K562 (cell line): ENCODE results near the gene PHPT1. TPM values are rescaled to one million over a fixed set of nuclear protein-coding genes. Genes with fewer than 3 reads are reported as not detected.
A peak's percentile ranks its signal among the peaks of the same experiment; 100 is the strongest.

Experiments
- ATF7 ChIP-seq: fragments of 450-650 bp; IDR thresholded peaks from 2 replicates; pipeline ENCODE4 v1.7.1; 2014; ENCODE audit warnings: mild to moderate bottlenecking, moderate library complexity
- BDP1 ChIP-seq: IDR thresholded peaks from 3 replicates; pipeline ENCODE4 v1.6.1; 2011; ENCODE audit not compliant: insufficient read length, insufficient read depth
- BMI1 ChIP-seq: fragments of 150-350 bp; IDR thresholded peaks from 2 replicates; pipeline ENCODE4 v1.6.1; 2014; ENCODE audit warnings: low read length
- CSDE1 ChIP-seq, 2 experiments: fragments of 450-650 bp; IDR thresholded peaks; 2 replicates each; pipeline ENCODE4 v1.6.1; 2016; ENCODE audit warnings: mild to moderate bottlenecking in 1 of 2
- EP300 ChIP-seq: IDR thresholded peaks from 2 replicates; pipeline ENCODE4 v1.6.1; 2012; ENCODE audit warnings: low read length, improper control_type of control experiment
- FOXA3 ChIP-seq, 2 experiments: fragments of 450-650 bp in 1 of 2; sonication (generic) in 1 of 2; formaldehyde crosslinking; IDR thresholded peaks in 1 of 2; conservative IDR thresholded peaks in 1 of 2; 2 replicates each; pipeline versions ENCODE4 v1.4.0 to v1.8.0; 2020 to 2022; ENCODE audit warnings: mild to moderate bottlenecking in 2 of 2, missing genetic modification reagents in 1 of 2
- HMG20B ChIP-seq: fragments of 250-450 bp; sonication (Bioruptor Pico); IDR thresholded peaks from 2 replicates; pipeline ENCODE4 v1.5.0; 2021; ENCODE audit warnings: mild to moderate bottlenecking
- ID3 ChIP-seq, 2 experiments: fragments of 250-450 bp in 1 of 2; fragments of 450-650 bp in 1 of 2; sonication (Bioruptor Pico) in 1 of 2; IDR thresholded peaks; 2 replicates each; pipeline versions ENCODE4 v1.6.1 to v1.8.0; 2016 to 2021; ENCODE audit warnings: mild to moderate bottlenecking in 2 of 2, moderate library complexity in 2 of 2, missing compliant biosample characterization in 1 of 2, missing genetic modification characterization in 1 of 2
- MLLT1 ChIP-seq, 2 experiments: fragments of 450-650 bp; IDR thresholded peaks; 2 replicates each; pipeline ENCODE4 v1.6.1; 2016
- MYC ChIP-seq, 2 experiments: fragments of 250-450 bp in 1 of 2; sonication (Bioruptor Pico) in 1 of 2; IDR thresholded peaks; 2 replicates each; pipeline versions ENCODE4 v1.5.1 to v1.6.1; 2012 to 2021; ENCODE audit warnings: low read depth in 2 of 2, borderline replicate concordance in 1 of 2, improper control_type of control experiment in 1 of 2, low read length in 1 of 2, mild to moderate bottlenecking in 1 of 2, moderate library complexity in 1 of 2
- NFXL1 ChIP-seq: fragments of 450-650 bp; formaldehyde crosslinking; IDR thresholded peaks from 2 replicates; pipeline ENCODE4 v1.4.0; 2021; ENCODE audit warnings: mild to moderate bottlenecking
- NR2C2 ChIP-seq, 2 experiments: fragments of 200-800 bp in 1 of 2; sonication (Bioruptor generic) in 1 of 2; sonication (generic) in 1 of 2; formaldehyde crosslinking in 1 of 2; IDR thresholded peaks; 2 replicates each; pipeline versions ENCODE4 v1.6.1 to v1.8.0; 2016 to 2022; ENCODE audit warnings: mild to moderate bottlenecking in 1 of 2, missing compliant biosample characterization in 1 of 2, missing genetic modification characterization in 1 of 2, missing genetic modification reagents in 1 of 2
- POLR2B ChIP-seq: fragments of 450-650 bp; IDR thresholded peaks from 2 replicates; pipeline ENCODE4 v1.6.1; 2018; ENCODE audit warnings: low read depth; ENCODE audit not compliant: partially characterized antibody
- PRMT5 ChIP-seq: sonication (generic); formaldehyde crosslinking; IDR thresholded peaks from 2 replicates; pipeline ENCODE4 v1.5.0; 2020; ENCODE audit warnings: missing genetic modification reagents
- SAFB2 ChIP-seq: fragments of 200-400 bp; formaldehyde crosslinking; IDR thresholded peaks from 2 replicates; pipeline ENCODE4 v1.6.1; 2018; ENCODE audit warnings: borderline replicate concordance, low read length, low read depth, moderate library complexity; ENCODE audit not compliant: severe bottlenecking
- SRSF3 ChIP-seq: fragments of 200-400 bp; formaldehyde crosslinking; IDR thresholded peaks from 2 replicates; pipeline ENCODE4 v1.6.1; 2016; ENCODE audit warnings: mild to moderate bottlenecking, low read length, moderate library complexity; ENCODE audit not compliant: insufficient read depth
- TAF15 ChIP-seq: fragments of 200-400 bp; formaldehyde crosslinking; IDR thresholded peaks from 2 replicates; pipeline ENCODE4 v1.6.1; 2017; ENCODE audit warnings: mild to moderate bottlenecking, low read depth, low read length, moderate library complexity
- TAL1 ChIP-seq: fragments of 450-650 bp; IDR thresholded peaks from 2 replicates; pipeline ENCODE4 v1.6.1; 2016; ENCODE audit warnings: mild to moderate bottlenecking
- TCF15 ChIP-seq: fragments of 250-450 bp; sonication (Bioruptor Pico); IDR thresholded peaks from 2 replicates; pipeline ENCODE4 v1.8.0; 2022; ENCODE audit warnings: moderate library complexity, mild to moderate bottlenecking, inconsistent platforms
- TOE1 ChIP-seq, 2 experiments: fragments of 450-650 bp in 1 of 2; sonication (generic) in 1 of 2; formaldehyde crosslinking in 1 of 2; IDR thresholded peaks; 2 replicates each; pipeline versions ENCODE4 v1.7.1 to v1.8.0; 2016 to 2022; ENCODE audit warnings: borderline replicate concordance in 2 of 2, mild to moderate bottlenecking in 2 of 2, antibody characterized with exemption in 1 of 2, inconsistent platforms in 1 of 2, low read depth in 1 of 2, missing genetic modification reagents in 1 of 2, moderate library complexity in 1 of 2
- ZEB2 ChIP-seq: fragments of 450-650 bp; IDR thresholded peaks from 2 replicates; pipeline ENCODE4 v1.6.1; 2016
- ZNF316 ChIP-seq: fragments of 450-650 bp; IDR thresholded peaks from 2 replicates; pipeline ENCODE4 v1.6.1; 2016
- ZNF395 ChIP-seq: fragments of 200-800 bp; sonication (Bioruptor generic); IDR thresholded peaks from 2 replicates; pipeline ENCODE4 v1.6.1; 2017; ENCODE audit warnings: missing genetic modification characterization, missing compliant biosample characterization
- polyA plus RNA-seq, 8 experiments: library from polyadenylated mRNA; depleted of rRNA in 4 of 8; stranded (reverse) in 5 of 8; unstranded in 3 of 8; fragments of >200 nt; fragmentation: Nextera tagmentation in 2 of 8; fragmentation: Illumina TruSeq in 1 of 8; extraction: Ambion mirVana in 2 of 8; extraction: Trizol in 1 of 8; gene quantifications; 2 replicates each; pipeline versions ENCODE4 v1.2.1 to v1.2.3, GENCODE V29; 2011 to 2014; ENCODE audit warnings: inconsistent platforms in 1 of 8, missing spikeins in 1 of 8
- total RNA-seq, 7 experiments: library from RNA; depleted of rRNA in 6 of 7; stranded (reverse); fragments of >200 nt in 6 of 7; fragmentation: Illumina TruSeq in 2 of 7; extraction: Trizol in 2 of 7; gene quantifications; 2 replicates each; pipeline versions ENCODE4 v1.2.1 to v1.2.3, GENCODE V29; 2011 to 2021; ENCODE audit warnings: low replicate concordance in 1 of 7

Gene PHPT1
- total and polyA plus RNA-seq, 9 of the 15 experiments (the other 6 are each of a cell fraction or from before 2014, with no cell fraction given) = 20.9 to 166 (median 129) TPM

- TF ChIP-seq ID3 (CRISPR knock-in tag; IDR thresholded peaks at IDR 0.05) = no peak
- no peak for TF ChIP-seq ID3 (tag; IDR thresholded peaks at IDR 0.05)
- TF ChIP-seq TAF15 = no peak
- no peak for TF ChIP-seq NFXL1 (CRISPR knock-in tag)
- TF ChIP-seq MYC (IDR thresholded peaks at IDR 0.05; ENCODE audit: low read depth, low read length) = peak; percentile 81
- no peak for TF ChIP-seq MYC (CRISPR knock-in tag; IDR thresholded peaks at IDR 0.05; ENCODE audit: borderline replicate concordance, low read depth)
- TF ChIP-seq POLR2B = peak; percentile 10
- no peak for TF ChIP-seq ZEB2
- no peak for TF ChIP-seq TAL1
- peak in 1 of 2 experiments; percentile 47; a peak in 1 of 4 replicates for TF ChIP-seq FOXA3 (CRISPR knock-in tag; conservative IDR thresholded peaks at IDR 0.05 in 1 of 2, IDR thresholded peaks at IDR 0.05 in 1 of 2)
- TF ChIP-seq MLLT1 (IDR thresholded peaks at IDR 0.05) = peak in 1 of 2 experiments; percentile 98; a peak in 2 of 4 replicates
- TF ChIP-seq SRSF3 = no peak
- TF ChIP-seq BDP1 = no peak
- TF ChIP-seq TCF15 = no peak
- TF ChIP-seq EP300 = no peak
- TF ChIP-seq HMG20B (CRISPR knock-in tag) = no peak
- TF ChIP-seq ZNF316 = no peak
- TF ChIP-seq ATF7 = peak; percentile 67; the same call in 1 of the 2 replicates
- no peak for TF ChIP-seq NR2C2 (CRISPR knock-in tag; IDR thresholded peaks at IDR 0.05)
- TF ChIP-seq NR2C2 (tag; IDR thresholded peaks at IDR 0.05) = no peak
- TF ChIP-seq ZNF395 = no peak
- no peak for TF ChIP-seq TOE1 (IDR thresholded peaks at IDR 0.05; ENCODE audit: borderline replicate concordance)
- no peak for TF ChIP-seq TOE1 (CRISPR knock-in tag; IDR thresholded peaks at IDR 0.05; ENCODE audit: borderline replicate concordance, low read depth)
- TF ChIP-seq SAFB2 = no peak
- TF ChIP-seq CSDE1 (IDR thresholded peaks at IDR 0.05) = no peak
- no peak for TF ChIP-seq PRMT5 (CRISPR knock-in tag)
- no peak for TF ChIP-seq BMI1
These were observed 33.1 kb downstream of the PHPT1 start (continued) for GRCh38 chr9:136882109-136882946.
